IMR-90 (cell line): ENCODE data around the gene SPCS1. TPM values are rescaled to one million over a fixed set of nuclear protein-coding genes. Genes with fewer than 3 reads are reported as not detected.

ENCODE experiments used
- ATAC-seq: fragments of 200-7000 bp; cut with Tn5 transposase; 2 replicates; pipeline ENCODE4 v1.9.1; 2020; ENCODE audit warnings: low read depth, mild to moderate bottlenecking, moderate library complexity
- BruUV-seq: library from RNA; stranded (reverse); fragments of 400-500 nt; replicated peaks from 2 replicates; lab custom pipeline; 2021; lab: Mats Ljungman, UMichigan
- CTCF ChIA-PET: fragments of 300-600 bp; formaldehyde crosslinking; extraction: SDS; loops from one replicate; lab custom pipeline; 2021; ENCODE audit warnings: antibody characterized with exemption; lab: Yijun Ruan, JAX
- POLR2A ChIA-PET: fragments of 300-600 bp; sonication (Branson Sonifier 250); formaldehyde crosslinking; loops from one replicate; lab custom pipeline; 2022; ENCODE audit warnings: antibody characterized with exemption; ENCODE audit not compliant: unreplicated experiment; lab: Charles Lee
- DNase-seq: peaks from one replicate; pipeline ENCODE4 v3.0.0; 2013
- H2AFZ ChIP-seq: replicated peaks from 2 replicates; pipeline ENCODE3; 2013; ENCODE audit warnings: low read length, mild to moderate bottlenecking; ENCODE audit not compliant: poor library complexity
- H2AK5ac ChIP-seq: 2 replicates; pipeline ENCODE4 v1.6.1; 2013; ENCODE audit warnings: low read depth, low read length, inconsistent platforms
- H2AK9ac ChIP-seq: replicated peaks from 2 replicates; pipeline ENCODE3; 2013; ENCODE audit warnings: mild to moderate bottlenecking, low read depth, low read length, moderate library complexity; ENCODE audit not compliant: poor library complexity
- H2BK120ac ChIP-seq: 2 replicates; pipeline ENCODE4 v1.6.1; 2013; ENCODE audit warnings: low read depth, low read length, inconsistent platforms
- H2BK15ac ChIP-seq: 3 replicates; pipeline ENCODE4 v1.6.1; 2013; ENCODE audit warnings: low read depth, low read length, inconsistent platforms
- H2BK20ac ChIP-seq: 2 replicates; pipeline ENCODE4 v1.6.1; 2013; ENCODE audit warnings: low read depth, mild to moderate bottlenecking, inconsistent platforms, low read length, moderate library complexity
- H2BK5ac ChIP-seq: 2 replicates; pipeline ENCODE4 v1.6.1; 2013; ENCODE audit warnings: mild to moderate bottlenecking, low read depth, low read length, inconsistent platforms; ENCODE audit not compliant: poor library complexity, severe bottlenecking
- H3K14ac ChIP-seq: replicated peaks from 2 replicates; pipeline ENCODE4 v1.6.1; 2013; ENCODE audit warnings: low read depth, low read length, inconsistent platforms
- H3K18ac ChIP-seq: 2 replicates; pipeline ENCODE4 v1.6.1; 2013; ENCODE audit warnings: low read depth, low read length, control low read depth
- H3K23ac ChIP-seq: 2 replicates; pipeline ENCODE4 v1.6.1; 2013; ENCODE audit warnings: low read depth, low read length, inconsistent platforms
- H3K27ac ChIP-seq: 2 replicates; pipeline ENCODE4 v1.5.1; 2013; ENCODE audit warnings: mild to moderate bottlenecking, control low read depth, low read length; ENCODE audit not compliant: insufficient read depth
- H3K27me3 ChIP-seq: 2 replicates; pipeline ENCODE4 v1.6.1; 2013; ENCODE audit warnings: low read length; ENCODE audit not compliant: control insufficient read depth, insufficient read depth
- H3K36me3 ChIP-seq: 2 replicates; pipeline ENCODE4 v1.6.1; 2013; ENCODE audit warnings: low read length, mixed read lengths; ENCODE audit not compliant: control insufficient read depth, insufficient read depth
- H3K4ac ChIP-seq: 2 replicates; pipeline ENCODE4 v1.6.1; 2013; ENCODE audit warnings: low read depth, low read length, inconsistent platforms
- H3K4me1 ChIP-seq: 2 replicates; pipeline ENCODE4 v1.6.1; 2013; ENCODE audit warnings: low read length, mixed read lengths; ENCODE audit not compliant: control insufficient read depth, insufficient read depth
- H3K4me2 ChIP-seq: 2 replicates; pipeline ENCODE4 v1.6.1; 2013; ENCODE audit warnings: low read depth, mild to moderate bottlenecking, control low read depth, low read length, moderate library complexity
- H3K4me3 ChIP-seq: 2 replicates; pipeline ENCODE4 v1.5.1; 2013; ENCODE audit warnings: low read depth, mild to moderate bottlenecking, control low read depth, low read length, moderate library complexity; ENCODE audit not compliant: insufficient read depth
- H3K56ac ChIP-seq: 2 replicates; pipeline ENCODE4 v1.6.1; 2013; ENCODE audit warnings: low read length, inconsistent platforms; ENCODE audit not compliant: insufficient read depth; ENCODE audit errors: extremely low read depth
- H3K79me1 ChIP-seq, 2 experiments: 2 replicates each; pipeline ENCODE4 v1.6.1; 2013; ENCODE audit warnings: low read length in 2 of 2, inconsistent platforms in 1 of 2, low read depth in 1 of 2
- H3K9ac ChIP-seq: 2 replicates; pipeline ENCODE4 v1.6.1; 2013; ENCODE audit warnings: low read depth, low read length, control low read depth
- H3K9me1 ChIP-seq: 2 replicates; pipeline ENCODE4 v1.6.1; 2013; ENCODE audit warnings: low read length, inconsistent platforms; ENCODE audit not compliant: insufficient read depth
- H3K9me3 ChIP-seq: 2 replicates; pipeline ENCODE4 v1.6.1; 2013; ENCODE audit warnings: low read length; ENCODE audit not compliant: control insufficient read depth, insufficient read depth
- H4K20me1 ChIP-seq: 2 replicates; pipeline ENCODE4 v1.6.1; 2013; ENCODE audit warnings: low read length, inconsistent platforms; ENCODE audit not compliant: insufficient read depth
- H4K5ac ChIP-seq: 2 replicates; pipeline ENCODE4 v1.6.1; 2013; ENCODE audit warnings: mild to moderate bottlenecking, low read depth, low read length, control low read depth
- H4K8ac ChIP-seq, 2 experiments: 2 replicates each; pipeline ENCODE4 v1.6.1; 2013; ENCODE audit warnings: low read depth in 2 of 2, low read length in 2 of 2, control low read depth in 1 of 2, inconsistent platforms in 1 of 2
- H4K91ac ChIP-seq: 2 replicates; pipeline ENCODE4 v1.6.1; 2013; ENCODE audit warnings: low read depth, low read length, inconsistent platforms; ENCODE audit not compliant: insufficient read depth
- FOS ChIP-seq: fragments of 150-350 bp; IDR thresholded peaks from 2 replicates; pipeline ENCODE4 v1.6.1; 2016; ENCODE audit warnings: low read depth, low read length
- RCOR1 ChIP-seq: IDR thresholded peaks from 2 replicates; pipeline ENCODE4 v1.6.1; 2012; ENCODE audit warnings: mild to moderate bottlenecking, low read length, improper control_type of control experiment; ENCODE audit not compliant: insufficient replicate concordance
- dilution Hi-C: fragments of 300-500 bp; cut with HindIII; formaldehyde crosslinking; loops from one replicate; pipeline ENCODE4 v1.14.3; 2018; ENCODE audit warnings: low sequenced_read_pairs; ENCODE audit not compliant: unreplicated experiment
- in situ Hi-C: fragments of 300-500 bp; cut with MboI; formaldehyde crosslinking; loops from 3 replicates; pipeline ENCODE4 v1.14.3; 2019; ENCODE audit warnings: low sequenced_read_pairs, inconsistent platforms, mixed read lengths
- intact Hi-C: fragments of 100-400 bp; cut with micrococcal nuclease; formaldehyde crosslinking; loops from 2 replicates; pipeline ENCODE4 v1.10.0; 2022
- polyA plus RNA-seq, 3 experiments: library from polyadenylated mRNA; depleted of rRNA; stranded (reverse); fragments of >200 nt; gene quantifications; 2 replicates each; pipeline ENCODE4 v1.2.3, GENCODE V29; 2012; ENCODE audit warnings: low replicate concordance in 1 of 3
- total RNA-seq: library from RNA; depleted of rRNA; stranded (reverse); fragments of >200 nt; gene quantifications from 2 replicates; pipeline ENCODE4 v1.2.3, GENCODE V29; 2012

Gene SPCS1
- total and polyA plus RNA-seq, 2 of the 4 experiments (the other 2 are of a cell fraction): 50.5 to 124 TPM

GRCh38 chr3:52693071-52693470, 12.8 kb upstream of the SPCS1 start:
- no peak overlapping the region for H2BK120ac ChIP-seq
- H2BK20ac ChIP-seq: no peak overlapping the region
- H3K79me1 ChIP-seq: peaks cover 45 to 64% of the 10 kb centered on the region in 2 experiments
- H3K27ac ChIP-seq: no peak overlapping the region
- H3K4ac ChIP-seq: no peak overlapping the region
- peaks cover 73% of the 10 kb centered on the region for H3K36me3 ChIP-seq
- H4K20me1 ChIP-seq: peaks cover 18% of the 10 kb centered on the region
- no peak overlapping the region for H2AK9ac ChIP-seq
- H3K4me2 ChIP-seq: no peak overlapping the region
- no peak overlapping the region for H3K14ac ChIP-seq
- H3K4me3 ChIP-seq: no peak overlapping the region
- H2AK5ac ChIP-seq: no peak overlapping the region
- TF ChIP-seq RCOR1 (no peak), FOS (no peak)
- H3K23ac ChIP-seq: no peak overlapping the region
- H2AFZ ChIP-seq: no peak overlapping the region
- dilution Hi-C loops: no loop called here
- H2BK5ac ChIP-seq: no peak overlapping the region
- ChIA-PET CTCF (interaction anchor here (0.5 kb wide), 1 partner anchor 257 kb away, joined by 3 read pairs; no protein-coding TSS in a partner anchor), POLR2A (no interaction called here)
- H3K4me1 ChIP-seq: no peaks in the 10 kb centered on the region; the same call in 1 of the 2 replicates
- no peak overlapping the region for H4K8ac ChIP-seq
- H4K5ac ChIP-seq: no peak overlapping the region
- H4K91ac ChIP-seq: no peak overlapping the region
- no peak overlapping the region for H3K56ac ChIP-seq
- BruUV-seq: no TSS peak
- no peaks in the 10 kb centered on the region for H3K9me3 ChIP-seq
- in situ Hi-C loops: no loop called here
- DNase-seq: no peak
- H3K9me1 ChIP-seq: peaks cover 3% of the 10 kb centered on the region; the same call in 1 of the 2 replicates
- ATAC-seq: no peak
- no peak overlapping the region for H3K9ac ChIP-seq
- no peak overlapping the region for H3K18ac ChIP-seq
- H3K27me3 ChIP-seq: no peaks in the 10 kb centered on the region
- H2BK15ac ChIP-seq: no peak overlapping the region
- intact Hi-C loops: no loop called here
